T-cell (primary cell): ENCODE results near the gene AXIN2. TPM values are rescaled to one million over a fixed set of nuclear protein-coding genes. Genes with fewer than 3 reads are reported as not detected.

Source experiments
- ATAC-seq, 4 experiments: fragments of 200-7000 bp in 3 of 4; fragments of 150-1000 bp in 1 of 4; cut with Tn5 transposase; replicated peaks in 1 of 4; 1 replicate in 3 of 4; 2 replicates in 1 of 4; pipeline ENCODE4 v1.10.0; 2021; ENCODE audit warnings: moderate library complexity in 3 of 4, mild to moderate bottlenecking in 2 of 4, moderate number of reproducible peaks in 1 of 4
- CTCF ChIA-PET, 2 donors: fragments of 300-600 bp; sonication (Branson Sonifier 250); formaldehyde crosslinking; loops; one replicate each; lab custom pipeline; 2022; ENCODE audit warnings: antibody characterized with exemption in 2 of 2; lab: Charles Lee
- POLR2A ChIA-PET, 2 donors: fragments of 300-600 bp; sonication (Branson Sonifier 250); formaldehyde crosslinking; loops; one replicate each; lab custom pipeline; 2022; ENCODE audit warnings: antibody characterized with exemption in 2 of 2; lab: Charles Lee
- DNase-seq, 35 experiments: peaks; one replicate each; pipeline versions ENCODE4 v3.0.0 to v3.0.0-alpha.2; 2013 to 2023
- H3K27ac ChIP-seq: one replicate; pipeline ENCODE4 v1.5.1; 2013; ENCODE audit warnings: low read length
- H3K27me3 ChIP-seq, 2 experiments: replicated peaks in 1 of 2; 1 replicate in 1 of 2; 2 replicates in 1 of 2; pipeline versions ENCODE4 v1.6.1 to v1.7.0; 2013; ENCODE audit warnings: low read length in 1 of 2, mixed read lengths in 1 of 2; ENCODE audit not compliant: control insufficient read depth in 2 of 2, insufficient read depth in 2 of 2; ENCODE audit errors: extremely low read depth in 1 of 2
- H3K36me3 ChIP-seq, 2 donors: 1 replicate in 1 of 2; 2 replicates in 1 of 2; pipeline versions ENCODE4 v1.6.1 to v1.7.0; 2013; ENCODE audit warnings: low read length in 1 of 2; ENCODE audit not compliant: control insufficient read depth in 2 of 2, insufficient read depth in 1 of 2; ENCODE audit errors: extremely low read depth in 1 of 2
- H3K4me1 ChIP-seq, 2 experiments: 1 replicate in 1 of 2; 2 replicates in 1 of 2; pipeline versions ENCODE4 v1.6.1 to v1.7.0; 2013; ENCODE audit warnings: low read length in 2 of 2, mixed read lengths in 1 of 2; ENCODE audit not compliant: insufficient read depth in 2 of 2, control insufficient read depth in 1 of 2; ENCODE audit errors: extremely low read depth in 1 of 2
- H3K4me3 ChIP-seq, 2 donors: 1 replicate in 1 of 2; 2 replicates in 1 of 2; pipeline versions ENCODE4 v1.5.1 to v1.7.0; 2013; ENCODE audit warnings: mild to moderate bottlenecking in 2 of 2, low read length in 1 of 2, moderate library complexity in 1 of 2; ENCODE audit not compliant: control insufficient read depth in 1 of 2; ENCODE audit errors: extremely low read depth in 1 of 2
- H3K9me3 ChIP-seq: 2 replicates; pipeline ENCODE4 v1.7.0; 2013
- H3K27ac Mint-ChIP-seq, 2 donors: one replicate each; pipeline ENCODE4 v1.8.0; 2020 to 2021; ENCODE audit warnings: mild to moderate bottlenecking in 2 of 2, mixed read lengths in 2 of 2
- H3K27me3 Mint-ChIP-seq, 2 donors: one replicate each; pipeline ENCODE4 v1.8.0; 2021 to 2022; ENCODE audit warnings: mixed read lengths in 2 of 2
- H3K36me3 Mint-ChIP-seq: one replicate; pipeline ENCODE4 v1.8.0; 2021; ENCODE audit warnings: mixed read lengths
- H3K4me1 Mint-ChIP-seq, 3 donors: one replicate each; pipeline ENCODE4 v1.8.0; 2020 to 2022; ENCODE audit warnings: mixed read lengths in 3 of 3, mild to moderate bottlenecking in 1 of 3
- H3K4me3 Mint-ChIP-seq, 3 donors: one replicate each; pipeline ENCODE4 v1.8.0; 2020 to 2022; ENCODE audit warnings: mild to moderate bottlenecking in 3 of 3, mixed read lengths in 3 of 3, moderate library complexity in 3 of 3
- H3K9me3 Mint-ChIP-seq, 3 donors: one replicate each; pipeline ENCODE4 v1.8.0; 2020 to 2022; ENCODE audit warnings: mixed read lengths in 3 of 3
- WGBS: methylation state at CpG from one replicate; pipeline ENCODE4 v1.1.5; 2013; ENCODE audit warnings: missing lambda C conversion rate; ENCODE audit not compliant: insufficient coverage; 5-methylcytosine and 5-hydroxymethylcytosine counted together
- total RNA-seq, 35 experiments: library from RNA in 6 of 35; stranded (reverse) in 6 of 35; fragments of 120-200 nt in 1 of 35; gene quantifications; one replicate each; pipeline versions ENCODE4 v1.2.1 to v1.2.4 and lab custom pipeline; 2013 to 2026

The AXIN2 gene
- total RNA-seq, 5 donors from 2014 or later (not counting 1 experiment from before 2014, with no cell fraction given) = 35.8 to 44.9 (median 40.2) TPM

DNA sequence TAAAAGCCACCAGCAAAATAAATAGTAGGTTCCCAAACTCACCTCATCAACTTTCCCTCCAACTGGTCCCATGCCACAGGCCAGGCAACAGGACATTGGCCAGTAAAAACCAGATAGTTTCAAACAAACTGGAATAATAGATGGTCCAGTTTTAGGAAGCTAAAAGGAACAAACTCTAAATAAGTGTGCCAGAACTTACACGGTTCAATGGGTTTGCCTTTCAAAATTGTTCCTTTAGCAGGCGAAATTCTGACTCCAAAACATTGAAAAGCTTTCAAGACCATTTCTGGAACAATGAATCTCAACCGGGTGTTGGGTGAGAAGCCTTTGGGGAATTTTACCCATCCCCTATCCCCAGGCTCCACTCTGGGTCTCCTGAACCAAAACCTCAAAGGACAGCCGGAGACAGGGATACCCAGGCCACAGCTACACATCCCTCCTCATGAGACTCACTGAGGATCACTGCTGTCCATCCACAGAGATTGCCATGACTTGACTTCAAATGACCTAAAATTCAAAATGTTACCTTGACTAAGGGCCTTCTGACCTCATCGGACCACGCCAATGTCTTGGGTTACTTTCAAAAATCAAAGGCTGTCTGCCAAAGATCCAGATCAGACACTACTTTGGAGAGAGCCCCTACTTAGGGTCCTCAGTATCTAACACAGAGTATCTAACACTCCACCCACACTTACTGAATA lies 13.0 kb downstream of the AXIN2 start:
- Histone ChIP-seq H3K9me3 (no peaks in the 10 kb centered on the region), H3K27me3 (no peaks in the 10 kb centered on the region), H3K4me3 (no peak overlapping the region), H3K4me1 (peaks cover 31 to 52% of the 10 kb centered on the region in 2 experiments), H3K36me3 (peaks cover 11 to 33% of the 10 kb centered on the region in 2 donors), H3K27ac (no peak overlapping the region)
- no peaks in the 10 kb centered on the region for H3K9me3 Mint-ChIP-seq
- peaks cover 45% of the 10 kb centered on the region for H3K36me3 Mint-ChIP-seq
- H3K4me3 Mint-ChIP-seq = no peak overlapping the region
- ATAC-seq (no peak), DNase-seq (no peak)
- H3K27ac Mint-ChIP-seq = peak overlapping the region in 1 of 2 donors; percentile 34
- 93% methylated on average over 6 of the region's 6 CpGs for WGBS
- H3K27me3 Mint-ChIP-seq = no peaks in the 10 kb centered on the region
- POLR2A ChIA-PET = no interaction called here
- CTCF ChIA-PET = no interaction called here
- peaks cover 58 to 81% (median 73%) of the 10 kb centered on the region in 3 donors for H3K4me1 Mint-ChIP-seq

- no peaks in the 10 kb centered on the region for H3K9me3 ChIP-seq
- DNase-seq (peak in 1 of 35 experiments; percentile 37), ATAC-seq (peak in 2 of 4 experiments; percentile 45 to 96)
- ChIA-PET POLR2A (no interaction called here), CTCF (no interaction called here)
- Mint-ChIP-seq H3K27ac (peak overlapping the region; percentile 56 to 73), H3K27me3 (no peaks in the 10 kb centered on the region), H3K36me3 (peaks cover 53% of the 10 kb centered on the region), H3K4me3 (peak overlapping the region in 1 of 3 donors; percentile 43), H3K9me3 (no peaks in the 10 kb centered on the region), H3K4me1 (peaks cover 58 to 77% (median 74%) of the 10 kb centered on the region in 3 donors)
- H3K27me3 ChIP-seq = no peaks in the 10 kb centered on the region
- H3K4me1 ChIP-seq = peaks cover 28 to 47% of the 10 kb centered on the region in 2 experiments
- no peak overlapping the region for H3K27ac ChIP-seq
- H3K36me3 ChIP-seq = peaks cover 11 to 39% of the 10 kb centered on the region in 2 donors
- WGBS = 58% methylated on average over 2 of the region's 5 CpGs
- no peak overlapping the region for H3K4me3 ChIP-seq
Observed at GRCh38 chr17:65547253-65547670, 14.2 kb downstream of the AXIN2 start.

DNA sequence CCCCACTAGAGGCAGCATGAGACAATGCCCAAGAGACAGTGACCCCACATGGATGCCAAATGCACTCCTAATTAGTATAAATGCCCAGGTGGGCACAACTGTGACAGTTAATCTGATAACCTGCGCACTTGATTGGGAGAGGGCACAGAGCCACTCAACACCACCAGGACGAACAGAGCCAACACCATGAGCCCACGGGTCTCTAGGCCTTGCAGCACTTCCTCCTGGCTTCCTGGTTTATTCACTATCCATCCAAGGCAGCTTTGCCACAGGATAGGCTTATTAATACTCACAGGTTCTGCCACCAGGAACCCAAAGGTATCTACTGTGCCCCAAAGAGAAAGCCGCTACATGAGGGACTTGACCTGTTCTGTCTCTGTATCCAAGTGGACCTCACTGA lies 14.9 kb downstream of the AXIN2 start:
- H3K36me3 ChIP-seq = peaks cover 11 to 40% of the 10 kb centered on the region in 2 donors

GRCh38 chr17:65545705-65546523 lies 15.5 kb downstream of the AXIN2 start:
- no peak overlapping the region for H3K4me3 ChIP-seq
- peak overlapping the region in 1 of 3 donors; percentile 43 for H3K4me3 Mint-ChIP-seq
- H3K27me3 Mint-ChIP-seq = no peaks in the 10 kb centered on the region
- DNase-seq (no peak), ATAC-seq (no peak)
- no peak overlapping the region for H3K27ac ChIP-seq
- H3K36me3 ChIP-seq = peaks cover 13 to 46% of the 10 kb centered on the region in 2 donors
- ChIA-PET CTCF (interaction anchor here (0.6 kb wide), 2 partner anchors 14 to 33 kb away, joined by 3 to 9 read pairs; no protein-coding TSS in a partner anchor), POLR2A (no interaction called here)
- WGBS = 88% methylated on average over 11 of the region's 17 CpGs
- no peaks in the 10 kb centered on the region for H3K9me3 ChIP-seq
- H3K9me3 Mint-ChIP-seq = no peaks in the 10 kb centered on the region
- peaks cover 61 to 73% (median 70%) of the 10 kb centered on the region in 3 donors for H3K4me1 Mint-ChIP-seq
- no peaks in the 10 kb centered on the region for H3K27me3 ChIP-seq
- peaks cover 24 to 34% of the 10 kb centered on the region in 2 experiments for H3K4me1 ChIP-seq
- H3K27ac Mint-ChIP-seq = peak overlapping the region in 1 of 2 donors; percentile 60
- H3K36me3 Mint-ChIP-seq = peaks cover 58% of the 10 kb centered on the region

More for the DNA sequence above, 14.9 kb downstream of the AXIN2 start:
- Histone ChIP-seq H3K27ac (no peak overlapping the region), H3K27me3 (no peaks in the 10 kb centered on the region), H3K9me3 (no peaks in the 10 kb centered on the region), H3K4me1 (peaks cover 25 to 40% of the 10 kb centered on the region in 2 experiments), H3K4me3 (no peak overlapping the region)
- ChIA-PET CTCF (interaction anchor here (0.6 kb wide), 2 partner anchors 13 to 33 kb away, joined by 3 to 9 read pairs; no protein-coding TSS in a partner anchor), POLR2A (interaction anchor here in 1 of 2 donors (0.6 kb wide), 1 partner anchor 8 kb away, joined by 9 read pairs; no protein-coding TSS in a partner anchor)
- Mint-ChIP-seq H3K4me1 (peaks cover 59 to 74% (median 70%) of the 10 kb centered on the region in 3 donors), H3K9me3 (no peaks in the 10 kb centered on the region), H3K27ac (peak overlapping the region; percentile 66 to 73), H3K4me3 (peak overlapping the region in 1 of 3 donors; percentile 43), H3K27me3 (no peaks in the 10 kb centered on the region), H3K36me3 (peaks cover 55% of the 10 kb centered on the region)
- DNase-seq = no peak
- no peak for ATAC-seq
- WGBS = 100% methylated on average over 1 of the region's 4 CpGs

- Mint-ChIP-seq H3K4me1 (peaks cover 57 to 70% (median 65%) of the 10 kb centered on the region in 3 donors), H3K27me3 (no peaks in the 10 kb centered on the region), H3K4me3 (no peak overlapping the region), H3K36me3 (peaks cover 54% of the 10 kb centered on the region), H3K27ac (no peak overlapping the region), H3K9me3 (no peaks in the 10 kb centered on the region)
- ChIA-PET POLR2A (no interaction called here), CTCF (no interaction called here)
- H3K4me1 ChIP-seq = peaks cover 24 to 30% of the 10 kb centered on the region in 2 experiments
- 92% methylated on average over 4 of the region's 11 CpGs for WGBS
- no peak overlapping the region for H3K27ac ChIP-seq
- no peak for DNase-seq
- H3K9me3 ChIP-seq = no peaks in the 10 kb centered on the region
- no peak overlapping the region for H3K4me3 ChIP-seq
- no peak for ATAC-seq
- peaks cover 13 to 45% of the 10 kb centered on the region in 2 donors for H3K36me3 ChIP-seq
- H3K27me3 ChIP-seq = no peaks in the 10 kb centered on the region
Observed at GRCh38 chr17:65544672-65545071, 16.8 kb downstream of the AXIN2 start.

- Mint-ChIP-seq H3K9me3 (no peaks in the 10 kb centered on the region), H3K36me3 (peaks cover 41% of the 10 kb centered on the region), H3K4me1 (peaks cover 53 to 65% (median 59%) of the 10 kb centered on the region in 3 donors), H3K27ac (no peak overlapping the region), H3K27me3 (no peaks in the 10 kb centered on the region), H3K4me3 (no peak overlapping the region)
- no peak for ATAC-seq
- Histone ChIP-seq H3K9me3 (no peaks in the 10 kb centered on the region), H3K4me1 (peaks cover 30 to 32% of the 10 kb centered on the region in 2 experiments), H3K27me3 (no peaks in the 10 kb centered on the region), H3K27ac (no peak overlapping the region), H3K36me3 (peaks cover 13 to 37% of the 10 kb centered on the region in 2 donors), H3K4me3 (no peak overlapping the region)
- DNase-seq = no peak
- CTCF ChIA-PET = no interaction called here
- POLR2A ChIA-PET = no interaction called here
Observed at GRCh38 chr17:65542610-65543009, 18.8 kb downstream of the AXIN2 start.
